MM.1S (cell line): ENCODE results near the gene RAB34.

Experiments used
- DNase-seq: peaks from one replicate; pipeline ENCODE4 v3.0.0-alpha.2; 2015
- H2AFZ ChIP-seq: fragments of 300-600 bp; sonication (generic); 2 replicates; pipeline ENCODE4 v1.6.0; 2016; ENCODE audit warnings: antibody characterized with exemption, low read length
- H3F3A ChIP-seq: fragments of 300-600 bp; sonication (generic); 2 replicates; pipeline ENCODE4 v1.6.1; 2016; ENCODE audit warnings: mild to moderate bottlenecking, antibody characterized with exemption, low read length, moderate library complexity, mixed read lengths; ENCODE audit not compliant: insufficient read depth
- H3K27ac ChIP-seq: fragments of 300-600 bp; sonication (generic); 2 replicates; pipeline ENCODE4 v1.5.1; 2016; ENCODE audit warnings: mild to moderate bottlenecking, low read length
- H3K27me3 ChIP-seq: fragments of 300-600 bp; sonication (generic); replicated peaks from 2 replicates; pipeline ENCODE4 v1.6.0; 2016; ENCODE audit warnings: low read length; ENCODE audit not compliant: insufficient read depth
- H3K36me3 ChIP-seq: fragments of 300-600 bp; sonication (generic); replicated peaks from 2 replicates; pipeline ENCODE4 v1.6.1; 2016; ENCODE audit warnings: mild to moderate bottlenecking, low read length, mixed read lengths; ENCODE audit not compliant: insufficient read depth
- H3K4me1 ChIP-seq: fragments of 300-600 bp; sonication (generic); 2 replicates; pipeline ENCODE4 v1.6.1; 2016; ENCODE audit warnings: low read length, mixed read lengths
- H3K4me2 ChIP-seq: fragments of 300-600 bp; sonication (generic); 2 replicates; pipeline ENCODE4 v1.6.0; 2016; ENCODE audit warnings: low read depth, low read length
- H3K4me3 ChIP-seq: fragments of 300-600 bp; sonication (generic); 2 replicates; pipeline ENCODE4 v1.5.1; 2016; ENCODE audit warnings: low read length, mixed read lengths
- H3K79me2 ChIP-seq: fragments of 300-600 bp; sonication (generic); 2 replicates; pipeline ENCODE4 v1.6.1; 2016; ENCODE audit warnings: mixed run types, low read length, mixed read lengths
- H3K9ac ChIP-seq: fragments of 300-600 bp; sonication (generic); 2 replicates; pipeline ENCODE4 v1.6.1; 2016; ENCODE audit warnings: low read length, mixed read lengths
- H3K9me2 ChIP-seq: fragments of 300-600 bp; sonication (generic); replicated peaks from 2 replicates; pipeline ENCODE4 v1.6.1; 2016; ENCODE audit warnings: mild to moderate bottlenecking, low read length, mixed read lengths; ENCODE audit not compliant: insufficient read depth
- H3K9me3 ChIP-seq: fragments of 300-600 bp; sonication (generic); replicated peaks from 2 replicates; pipeline ENCODE4 v1.6.1; 2016; ENCODE audit warnings: mild to moderate bottlenecking, low read length, mixed read lengths; ENCODE audit not compliant: insufficient read depth
- H4K20me1 ChIP-seq: fragments of 300-600 bp; sonication (generic); 2 replicates; pipeline ENCODE4 v1.6.1; 2016; ENCODE audit warnings: mild to moderate bottlenecking, low read length, moderate library complexity, mixed read lengths; ENCODE audit not compliant: insufficient read depth
- CTCF ChIP-seq: fragments of 300-600 bp; sonication (generic); IDR thresholded peaks from 2 replicates; pipeline ENCODE4 v1.5.1; 2016; ENCODE audit warnings: antibody characterized with exemption, low read length, mixed read lengths
- EZH2 ChIP-seq: fragments of 300-600 bp; sonication (generic); optimal IDR thresholded peaks from 2 replicates; pipeline ENCODE3; 2017; ENCODE audit warnings: low read depth, mild to moderate bottlenecking, antibody characterized with exemption, low read length, mixed read lengths
- EZH2phosphoT487 ChIP-seq: fragments of 300-600 bp; sonication (generic); IDR thresholded peaks from 2 replicates; pipeline ENCODE4 v1.6.1; 2018; ENCODE audit warnings: antibody characterized with exemption, low read length

Gene RAB34

DNA sequence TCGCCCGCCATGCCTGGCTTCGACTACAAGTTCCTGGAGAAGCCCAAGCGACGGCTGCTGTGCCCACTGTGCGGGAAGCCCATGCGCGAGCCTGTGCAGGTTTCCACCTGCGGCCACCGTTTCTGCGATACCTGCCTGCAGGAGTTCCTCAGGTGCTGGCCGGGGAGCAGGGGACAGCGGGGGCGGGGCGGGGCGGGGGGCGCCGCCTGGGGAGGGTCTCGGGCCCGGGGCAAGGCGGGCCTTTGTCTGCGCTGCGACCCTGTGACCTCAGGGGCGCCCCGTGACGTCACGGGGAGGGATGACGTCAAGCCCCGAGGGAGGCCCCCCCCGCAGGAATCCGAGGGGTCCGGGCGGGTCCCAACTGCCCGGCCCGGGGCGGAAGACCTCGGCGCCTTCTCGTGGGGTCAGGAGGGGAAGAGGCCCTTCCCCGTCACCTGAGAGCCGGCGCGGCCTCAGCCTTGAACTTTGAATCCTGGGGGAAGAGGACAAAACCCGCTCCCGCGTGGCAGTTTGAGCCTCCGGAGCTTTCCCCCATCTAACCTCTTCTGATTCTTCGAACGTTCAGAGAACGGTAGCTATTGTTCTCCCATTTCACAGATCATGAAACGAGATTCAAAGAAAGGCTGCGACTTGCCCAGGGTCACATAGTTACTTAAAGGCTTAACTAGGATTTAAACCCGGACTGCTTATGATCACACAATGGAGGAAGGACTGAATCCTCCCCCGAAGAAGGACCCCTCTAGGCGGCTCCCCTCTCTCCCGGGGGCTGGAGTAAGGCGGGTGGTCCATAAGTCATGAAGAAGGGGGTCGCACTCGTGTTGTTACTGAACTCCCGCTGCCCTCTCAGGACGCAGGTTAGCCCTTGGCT, 26.7 kb upstream of the RAB34 start:
- H3K27ac ChIP-seq, result peak overlapping the region; percentile 34; the same call in 1 of the 2 replicates
- peaks cover 18% of the 10 kb centered on the region for H3K4me1 ChIP-seq
- H3K79me2 ChIP-seq, result peaks cover 38% of the 10 kb centered on the region
- H3K9me3 ChIP-seq, result no peaks in the 10 kb centered on the region
- H3K27me3 ChIP-seq, result no peaks in the 10 kb centered on the region
- peak overlapping the region; percentile 30; the same call in 1 of the 2 replicates for H2AFZ ChIP-seq
- H3K4me2 ChIP-seq, result peak overlapping the region; percentile 90; the same call in 1 of the 2 replicates
- H3K9ac ChIP-seq, result peak overlapping the region; percentile 71
- no peak for TF ChIP-seq EZH2
- no peak for TF ChIP-seq EZH2phosphoT487
- TF ChIP-seq CTCF, result no peak
- no peaks in the 10 kb centered on the region for H3K9me2 ChIP-seq
- H4K20me1 ChIP-seq, result no peaks in the 10 kb centered on the region
- H3K36me3 ChIP-seq, result no peaks in the 10 kb centered on the region
- peak overlapping the region; percentile 74 for H3K4me3 ChIP-seq
- DNase-seq, result peak; percentile 57
- peaks cover 13% of the 10 kb centered on the region for H3F3A ChIP-seq

- Histone ChIP-seq H3K4me1 (peaks cover 25% of the 10 kb centered on the region), H3K36me3 (no peaks in the 10 kb centered on the region), H3K9ac (peak within 1 kb of the TSS; percentile 73), H3K9me3 (no peaks in the 10 kb centered on the region), H3K4me2 (peak within 1 kb of the TSS; percentile 90), H3K4me3 (peak within 1 kb of the TSS; percentile 81), H3K79me2 (peaks cover 38% of the 10 kb centered on the region), H4K20me1 (no peaks in the 10 kb centered on the region), H3K27ac (peak within 1 kb of the TSS; percentile 64), H3F3A (peaks cover 11% of the 10 kb centered on the region), H2AFZ (peak within 1 kb of the TSS; percentile 32), H3K27me3 (no peaks in the 10 kb centered on the region), H3K9me2 (no peaks in the 10 kb centered on the region)
- DNase-seq, result peak; percentile 87
- TF ChIP-seq EZH2, result no peak
- TF ChIP-seq EZH2phosphoT487, result no peak
- TF ChIP-seq CTCF, result no peak
Observed at GRCh38 chr17:28743243-28744103, 25.8 kb upstream of the RAB34 start, which contains the start of gene TRAF4. Gene TRAF4 (plus strand): TSS chr17:28744011. CDS start chr17:28744113, 102 bp downstream.

DNA sequence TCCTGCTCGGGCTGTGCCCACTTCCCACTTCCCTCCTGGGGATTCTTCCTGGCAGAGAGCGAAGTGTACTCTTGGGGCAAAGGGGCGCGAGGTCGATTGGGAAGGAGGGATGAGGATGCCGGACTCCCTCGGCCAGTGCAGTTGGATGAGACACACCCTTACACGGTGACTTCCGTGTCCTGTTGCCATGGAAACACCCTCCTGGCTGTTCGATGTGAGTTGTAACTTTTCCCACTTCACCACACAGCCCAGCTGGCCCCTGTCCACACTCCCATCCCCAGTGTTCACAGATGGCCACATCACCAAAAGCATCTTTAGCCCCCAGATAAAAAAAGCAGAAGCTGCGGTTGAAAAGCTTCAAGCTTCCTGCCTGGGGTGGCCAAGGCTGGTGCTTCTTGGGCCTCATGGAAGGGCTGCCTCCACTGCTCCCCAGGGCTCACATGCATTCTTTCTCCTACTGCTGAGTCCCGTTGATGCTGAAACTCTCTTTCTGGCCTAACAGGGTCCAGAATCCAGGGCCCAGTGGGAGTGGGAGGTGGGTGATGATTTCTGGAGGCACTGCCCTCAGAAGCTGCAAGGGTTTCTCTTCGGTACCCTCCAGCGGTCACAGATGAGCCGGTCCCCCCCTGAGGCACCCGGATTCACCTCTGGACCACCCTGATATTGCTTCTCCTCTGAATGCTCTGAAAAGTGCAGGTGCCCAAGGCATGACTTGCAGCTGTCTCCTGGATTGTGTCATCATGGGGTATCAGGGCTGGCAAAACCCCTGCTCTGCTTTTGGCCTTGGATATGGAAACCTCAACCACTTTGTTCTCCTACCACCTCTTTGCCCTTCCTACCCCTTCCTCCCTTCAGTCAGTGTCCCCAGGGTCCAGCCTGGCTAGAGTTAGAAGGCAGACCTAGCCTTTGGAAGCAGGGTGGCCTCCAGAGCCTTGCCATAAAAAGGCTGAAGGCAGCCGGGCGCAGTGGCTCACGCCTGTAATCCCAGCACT, 24.0 kb upstream of the RAB34 start:
- Histone ChIP-seq H3K4me3 (no peak overlapping the region), H4K20me1 (no peaks in the 10 kb centered on the region), H3K9me2 (no peaks in the 10 kb centered on the region), H3K9ac (no peak overlapping the region), H3K9me3 (no peaks in the 10 kb centered on the region), H3K79me2 (peaks cover 25% of the 10 kb centered on the region), H3F3A (peaks cover 11% of the 10 kb centered on the region), H3K4me2 (no peak overlapping the region), H3K4me1 (peaks cover 28% of the 10 kb centered on the region), H3K27ac (no peak overlapping the region), H3K36me3 (no peaks in the 10 kb centered on the region), H2AFZ (no peak overlapping the region), H3K27me3 (no peaks in the 10 kb centered on the region)
- no peak for DNase-seq
- TF ChIP-seq EZH2phosphoT487 (no peak), CTCF (no peak), EZH2 (no peak)
